DMS 273 (cell line): Measurements from ENCODE around the gene RPS6KA2.

ENCODE experiments used
- DNase-seq: peaks from one replicate; lab custom pipeline; 2025; ENCODE audit not compliant: unreplicated experiment; lab: John Stamatoyannopoulos, UW

RPS6KA2 gene

GRCh38 chr6:166473886-166474571 lies 153.0 kb downstream of the RPS6KA2 start:
- no peak for DNase-seq

DNA sequence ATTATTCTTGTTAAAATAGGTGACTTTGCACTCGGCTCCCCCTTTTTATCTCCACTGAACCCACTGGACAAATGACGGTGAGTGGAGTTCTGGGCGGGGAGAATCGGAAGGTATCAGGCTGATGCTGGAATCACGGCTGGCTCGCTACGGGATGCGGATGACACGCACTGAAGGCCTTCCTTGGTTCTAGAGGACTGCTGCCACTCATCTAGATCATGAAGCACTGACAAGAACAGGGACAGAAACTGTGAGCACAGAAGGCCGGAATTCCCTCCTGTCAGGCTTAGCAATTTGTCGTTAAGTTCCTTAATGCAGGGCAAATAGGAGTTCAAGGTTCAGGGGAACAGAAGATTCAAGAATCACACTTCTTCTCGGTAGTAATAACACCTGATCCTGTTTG lies 154.4 kb downstream of the RPS6KA2 start:
- DNase-seq, result no peak

DNA sequence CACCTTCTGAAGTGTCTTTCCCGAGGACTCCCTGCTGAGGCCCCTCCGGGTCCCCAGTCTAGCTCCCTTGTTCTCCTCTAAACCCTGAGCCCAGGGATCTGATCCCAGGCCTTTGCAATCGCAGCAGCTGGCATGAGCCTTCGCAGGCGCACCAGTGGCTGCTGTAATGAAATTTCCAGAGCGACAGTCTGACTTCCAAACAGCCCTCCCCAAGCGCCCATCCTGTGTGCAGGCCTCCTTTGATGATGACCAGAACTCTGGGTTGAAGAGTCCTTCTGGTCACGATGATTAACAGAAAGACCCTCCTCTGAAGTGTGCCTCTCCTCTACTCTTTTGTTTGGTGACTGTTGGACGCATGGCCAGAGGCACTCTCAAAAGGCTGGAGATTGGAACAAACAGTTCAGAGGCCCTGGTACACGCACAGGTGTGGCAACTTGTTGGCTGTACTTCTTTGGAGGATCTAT lies 155.2 kb downstream of the RPS6KA2 start:
- DNase-seq, result no peak

- DNase-seq, result no peak
Measured at GRCh38 chr6:166470863-166471410, 156.1 kb downstream of the RPS6KA2 start.

- no peak for DNase-seq
Measured at GRCh38 chr6:166470029-166470862, 156.8 kb downstream of the RPS6KA2 start.

GRCh38 chr6:166469426-166469961 lies 157.6 kb downstream of the RPS6KA2 start:
- DNase-seq, result no peak

GRCh38 chr6:166467436-166468000 lies 159.5 kb downstream of the RPS6KA2 start:
- no peak for DNase-seq

DNA sequence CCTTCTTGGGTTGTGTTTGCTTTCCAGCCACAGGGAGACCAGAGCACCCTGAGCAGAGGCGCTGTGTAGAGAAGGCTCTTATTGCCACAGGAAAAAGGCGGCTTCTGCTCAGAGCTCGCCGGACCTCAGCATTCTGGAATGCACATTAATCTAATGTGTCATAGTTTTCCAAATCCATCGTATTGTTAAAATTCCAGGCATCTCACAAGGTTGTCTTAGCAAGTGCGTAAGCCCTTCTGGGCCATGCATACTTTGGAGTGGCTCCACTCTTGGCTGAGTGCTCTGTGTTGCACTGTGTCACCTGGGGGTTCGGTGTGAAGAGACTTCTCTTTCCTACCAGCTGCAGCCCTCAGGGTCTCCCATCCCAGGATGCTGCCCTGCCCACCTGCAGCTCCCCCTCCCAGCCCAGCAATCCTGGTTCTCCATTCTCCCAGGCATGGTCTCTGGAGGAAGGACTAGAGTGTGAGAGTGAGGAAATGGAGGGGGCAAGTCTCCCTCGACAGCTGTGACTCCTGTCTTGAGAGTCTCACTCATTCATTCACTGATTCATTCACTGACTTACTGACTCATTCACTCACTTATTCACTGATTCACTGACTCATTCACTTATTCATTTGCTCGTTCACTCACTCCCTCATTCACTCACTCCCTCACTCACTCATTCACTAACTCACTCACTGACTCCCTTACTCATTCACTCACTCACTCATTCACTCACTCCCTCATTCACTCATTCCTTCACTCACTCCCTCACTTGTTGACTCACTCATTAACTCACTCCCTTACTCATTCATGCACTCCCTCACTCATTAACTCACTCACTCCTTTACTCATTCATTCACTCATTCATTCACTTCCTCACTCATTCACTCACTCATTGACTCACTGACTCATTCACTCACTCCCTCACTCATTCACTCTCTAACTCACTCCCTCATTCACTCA lies 160.6 kb downstream of the RPS6KA2 start:
- DNase-seq, result no peak

- DNase-seq, result no peak
Measured at GRCh38 chr6:166465671-166466087, 161.4 kb downstream of the RPS6KA2 start.

DNA sequence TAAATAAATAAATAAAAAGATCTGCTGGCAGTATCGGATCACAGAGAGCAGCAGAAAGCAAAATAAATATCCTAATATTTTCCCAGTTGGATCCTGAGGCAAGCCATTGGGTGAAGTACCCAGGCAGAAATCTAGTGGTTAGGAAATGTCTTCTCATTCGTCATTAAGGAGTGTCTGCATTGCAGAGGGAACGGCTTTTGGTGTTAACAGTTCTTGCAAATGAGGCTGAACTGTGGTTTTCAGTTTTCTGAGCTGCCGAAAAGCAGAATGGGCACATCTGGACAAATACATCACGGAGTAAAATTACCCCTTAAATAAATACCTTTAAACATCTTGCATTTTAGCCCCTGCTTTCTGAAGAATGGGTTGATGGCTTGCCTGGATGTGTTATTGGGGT lies 162.1 kb downstream of the RPS6KA2 start:
- no peak for DNase-seq

DNA sequence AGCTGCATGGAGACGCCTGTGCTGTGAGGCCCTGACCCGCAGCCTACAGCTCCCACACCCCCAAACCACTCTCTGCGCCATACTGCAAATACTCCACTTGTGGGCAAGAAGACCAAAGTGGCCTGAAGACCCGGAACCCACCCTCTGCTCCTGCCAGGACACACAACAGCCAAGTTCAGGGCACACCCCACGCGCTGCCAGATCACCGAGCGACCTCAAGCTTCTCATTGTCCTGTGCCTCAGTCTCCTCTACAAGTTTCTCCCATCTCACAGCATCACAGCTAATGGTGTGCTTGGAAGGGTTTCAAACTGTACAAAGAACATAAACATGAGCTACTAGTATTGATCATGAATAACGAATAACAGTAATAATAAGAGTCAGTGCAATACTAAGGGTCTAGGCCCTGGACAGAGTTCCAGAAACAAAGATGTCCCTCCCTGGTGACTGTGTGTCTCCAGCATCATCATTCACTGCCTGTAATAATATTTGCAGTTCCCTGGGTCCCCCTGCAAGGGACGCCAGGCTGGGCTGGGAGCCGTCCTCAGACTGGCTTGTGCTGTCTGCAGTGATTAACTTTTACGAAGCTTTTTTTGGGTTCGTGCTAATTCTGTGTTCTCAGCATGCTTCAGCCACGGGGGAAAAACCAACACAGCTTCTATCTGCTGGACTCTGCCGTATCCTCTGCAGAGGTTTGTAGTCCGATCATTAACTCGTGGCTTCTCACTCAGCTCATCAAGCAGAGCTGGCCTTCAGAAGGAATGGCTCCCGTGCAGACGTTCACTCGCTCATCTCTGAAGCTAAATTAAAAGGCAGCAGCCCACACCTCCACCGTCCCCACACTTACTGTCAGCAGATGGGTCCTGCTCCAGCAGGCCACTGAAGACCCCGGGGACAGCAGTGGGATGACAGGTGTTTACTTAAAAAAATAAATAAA lies 162.7 kb downstream of the RPS6KA2 start:
- DNase-seq, result no peak

GRCh38 chr6:166463359-166464067 lies 163.5 kb downstream of the RPS6KA2 start:
- no peak for DNase-seq

DNA sequence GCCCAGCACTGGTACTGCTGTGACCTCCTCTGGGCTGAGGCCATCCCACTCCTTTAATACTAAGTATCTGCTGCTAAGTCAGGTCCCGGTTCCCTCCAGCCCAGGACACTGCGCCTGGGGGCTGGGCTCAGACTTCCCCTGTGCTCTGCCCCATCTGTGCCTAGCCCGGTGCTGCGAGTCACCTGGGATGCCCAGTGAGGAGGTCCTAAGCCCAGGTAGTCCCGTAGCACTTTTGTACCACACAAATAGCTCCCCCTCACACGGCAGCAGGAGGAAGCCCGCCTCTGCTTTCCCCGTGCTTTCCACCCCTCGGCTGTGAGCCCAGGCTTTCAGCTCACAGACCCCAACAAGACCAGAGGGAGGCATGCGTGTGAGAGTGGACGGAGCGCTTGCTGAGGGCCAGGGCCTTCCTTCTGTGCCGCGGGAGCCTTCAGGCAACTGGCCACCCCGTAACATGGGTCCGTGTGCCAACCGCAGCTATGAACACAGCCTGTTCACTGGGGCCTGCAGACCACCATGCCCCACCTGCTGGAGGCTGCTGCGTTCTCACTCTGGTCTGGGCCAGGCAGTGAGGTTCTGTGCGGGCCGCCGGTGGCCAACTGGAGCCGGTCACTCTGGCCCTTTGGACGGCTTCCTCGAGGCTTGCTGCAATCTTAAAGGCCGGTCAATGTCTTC lies 164.5 kb downstream of the RPS6KA2 start:
- DNase-seq, result no peak

DNA sequence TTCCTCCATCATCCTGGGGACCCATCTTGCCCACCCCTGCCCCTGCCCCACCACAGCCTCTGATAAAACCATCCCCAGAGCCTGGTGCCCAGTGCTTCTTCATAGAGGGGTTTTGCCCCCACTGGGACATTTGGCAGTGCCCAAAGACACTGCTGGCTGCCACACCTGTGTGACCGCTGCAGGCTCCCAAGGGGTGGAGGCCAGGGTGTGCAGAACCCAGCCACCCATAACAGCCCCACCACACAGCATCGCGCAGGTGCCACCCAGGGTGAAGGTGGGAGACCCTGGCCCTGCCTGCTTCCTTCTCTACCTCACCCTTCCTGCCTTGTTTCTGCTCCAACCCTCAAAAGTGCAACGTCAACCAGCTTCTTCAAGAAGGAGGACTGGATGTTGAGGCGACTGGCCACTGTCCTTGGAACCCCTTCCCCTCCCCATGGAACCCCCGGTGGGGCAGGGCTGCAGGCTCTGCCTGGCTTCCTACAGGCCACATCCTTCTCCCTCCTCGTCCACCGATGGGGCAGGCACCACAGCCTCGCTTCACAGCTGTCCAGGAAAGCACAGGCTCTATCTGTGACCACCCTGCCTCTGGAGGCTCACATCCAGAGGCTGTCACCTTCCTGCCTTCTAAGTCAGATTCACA lies 165.1 kb downstream of the RPS6KA2 start:
- DNase-seq, result no peak

DNA sequence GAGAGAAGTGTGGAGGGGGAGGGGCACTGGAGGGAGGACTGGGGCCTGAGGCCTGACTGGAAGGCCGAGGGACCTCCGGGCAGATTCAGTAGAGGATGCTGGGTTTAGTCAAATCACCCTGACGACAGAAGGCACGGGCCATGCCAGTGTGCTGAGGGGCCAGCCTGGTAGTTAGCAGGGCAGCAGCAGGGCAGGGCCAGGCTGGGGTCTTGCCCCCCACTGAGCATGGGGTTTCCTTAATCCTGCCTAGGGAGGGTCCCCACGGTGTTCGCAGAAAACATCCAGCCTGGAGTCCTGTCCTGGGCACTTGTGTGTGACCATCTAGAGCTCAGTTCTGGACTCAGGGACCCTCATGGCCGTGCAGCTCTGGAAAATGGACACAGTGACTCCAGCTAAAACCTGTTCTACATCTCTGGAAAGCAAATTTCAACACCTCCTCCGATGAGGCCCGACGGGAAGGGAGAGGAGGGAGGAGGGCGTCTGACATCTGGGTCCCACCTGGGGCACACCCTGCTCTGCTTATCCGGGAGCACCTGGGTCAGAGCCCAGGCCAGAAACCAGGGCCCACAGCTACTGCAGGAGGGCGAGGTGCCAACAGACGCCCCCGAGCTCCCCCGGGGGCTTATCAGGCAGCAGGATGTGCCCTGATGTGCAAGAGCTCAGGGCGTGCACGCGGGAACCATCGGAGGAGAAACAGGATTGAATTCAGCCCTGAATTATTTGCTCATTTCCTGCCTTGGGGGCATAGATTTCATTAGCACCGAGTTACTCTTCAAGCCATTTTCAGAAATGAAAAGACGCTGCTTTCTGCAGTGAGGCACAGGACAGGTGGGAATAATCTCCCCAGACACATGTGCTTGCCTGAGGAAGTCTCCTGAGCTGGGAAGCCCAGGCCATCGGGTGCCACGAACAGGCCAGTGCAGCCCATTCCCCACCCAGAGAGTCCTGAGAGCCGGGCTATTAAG lies 166.3 kb downstream of the RPS6KA2 start:
- DNase-seq, result no peak

DNA sequence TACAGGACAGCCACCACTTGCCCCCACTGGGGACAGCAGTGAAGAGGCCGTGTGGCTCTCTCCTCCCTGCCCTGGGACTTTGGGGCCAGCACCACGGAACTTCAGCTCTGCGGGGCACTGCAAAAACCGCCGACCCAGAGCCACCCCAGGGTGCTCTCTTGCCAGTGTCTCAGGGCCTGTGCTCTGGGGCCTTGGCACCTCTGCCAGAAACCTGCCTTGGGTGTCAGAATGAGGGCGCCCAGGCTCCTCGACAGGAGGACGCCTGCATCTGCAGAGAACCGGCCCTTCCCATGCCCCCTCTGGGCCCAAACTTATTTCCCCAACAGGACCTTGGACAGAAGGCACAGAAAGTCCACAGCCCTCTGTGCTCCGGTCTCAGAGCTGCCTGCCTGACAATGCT lies 167.1 kb downstream of the RPS6KA2 start:
- DNase-seq, result no peak
